GM12874 (cell line): ENCODE measurements around the gene DYNLT2B.

ENCODE experiments used
- TF ChIP-seq, protein P1 (sequence below): IDR thresholded peaks from 2 replicates; pipeline ENCODE4 v1.5.1; 2011; ENCODE audit warnings: low read depth, mild to moderate bottlenecking, control low read depth, low read length, moderate library complexity; ENCODE audit not compliant: insufficient read depth

Gene DYNLT2B

GRCh38 chr3:196317687-196318467 lies at the start of gene DYNLT2B:
TSS of gene DYNLT2B (minus strand) at chr3:196318240. CDS start at chr3:196318152, 88 bp downstream.
- TF ChIP-seq, protein P1, sequence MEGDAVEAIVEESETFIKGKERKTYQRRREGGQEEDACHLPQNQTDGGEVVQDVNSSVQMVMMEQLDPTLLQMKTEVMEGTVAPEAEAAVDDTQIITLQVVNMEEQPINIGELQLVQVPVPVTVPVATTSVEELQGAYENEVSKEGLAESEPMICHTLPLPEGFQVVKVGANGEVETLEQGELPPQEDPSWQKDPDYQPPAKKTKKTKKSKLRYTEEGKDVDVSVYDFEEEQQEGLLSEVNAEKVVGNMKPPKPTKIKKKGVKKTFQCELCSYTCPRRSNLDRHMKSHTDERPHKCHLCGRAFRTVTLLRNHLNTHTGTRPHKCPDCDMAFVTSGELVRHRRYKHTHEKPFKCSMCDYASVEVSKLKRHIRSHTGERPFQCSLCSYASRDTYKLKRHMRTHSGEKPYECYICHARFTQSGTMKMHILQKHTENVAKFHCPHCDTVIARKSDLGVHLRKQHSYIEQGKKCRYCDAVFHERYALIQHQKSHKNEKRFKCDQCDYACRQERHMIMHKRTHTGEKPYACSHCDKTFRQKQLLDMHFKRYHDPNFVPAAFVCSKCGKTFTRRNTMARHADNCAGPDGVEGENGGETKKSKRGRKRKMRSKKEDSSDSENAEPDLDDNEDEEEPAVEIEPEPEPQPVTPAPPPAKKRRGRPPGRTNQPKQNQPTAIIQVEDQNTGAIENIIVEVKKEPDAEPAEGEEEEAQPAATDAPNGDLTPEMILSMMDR, result 0 out of 2 replicates have a peak, but pooled peaks have one; percentile 3

DNA sequence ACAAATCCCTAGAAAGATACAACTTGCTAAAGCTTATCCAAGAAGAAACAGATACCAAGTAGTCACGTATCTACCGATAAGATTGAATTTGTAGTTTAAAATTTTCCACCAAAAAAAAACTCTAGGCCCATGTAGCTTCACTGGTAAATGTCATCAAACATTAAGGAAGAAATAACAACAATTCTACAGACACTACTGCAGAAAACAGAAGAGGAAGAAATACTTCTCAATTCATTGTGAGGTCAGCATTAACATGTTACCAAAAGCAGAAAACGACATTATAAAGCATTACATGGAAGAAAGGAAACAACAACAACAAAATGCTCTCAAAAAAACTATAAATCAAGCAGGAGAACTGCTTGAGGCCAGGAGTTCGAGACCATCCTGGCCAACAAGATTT lies 47.7 kb upstream of the DYNLT2B start:
- TF ChIP-seq, protein P1, result no peak

- TF ChIP-seq, protein P1, result no peak
Measured at GRCh38 chr3:196360586-196360985, 42.5 kb upstream of the DYNLT2B start.

GRCh38 chr3:196357905-196358304 lies 39.9 kb upstream of the DYNLT2B start:
- TF ChIP-seq, protein P1, result no peak

DNA sequence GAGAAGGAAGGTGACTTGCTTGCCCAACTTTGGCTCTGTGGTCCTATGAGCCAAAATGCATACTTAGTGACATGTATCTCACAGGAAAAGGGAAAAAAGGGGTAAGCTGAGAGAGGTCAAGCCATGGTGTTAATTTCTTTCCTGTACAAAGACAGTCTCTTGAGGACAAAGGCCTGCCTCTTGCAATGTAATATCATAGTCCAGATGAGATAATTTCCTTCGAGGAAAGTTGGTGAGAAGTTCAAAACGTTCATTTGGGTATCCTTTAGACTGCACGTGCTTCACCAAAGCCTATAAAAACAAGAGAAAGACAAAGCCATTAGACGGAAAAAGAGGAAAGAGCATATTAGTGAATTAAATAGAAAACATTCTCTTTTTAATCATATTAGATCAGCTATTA lies 38.5 kb upstream of the DYNLT2B start:
- TF ChIP-seq, protein P1, result no peak

DNA sequence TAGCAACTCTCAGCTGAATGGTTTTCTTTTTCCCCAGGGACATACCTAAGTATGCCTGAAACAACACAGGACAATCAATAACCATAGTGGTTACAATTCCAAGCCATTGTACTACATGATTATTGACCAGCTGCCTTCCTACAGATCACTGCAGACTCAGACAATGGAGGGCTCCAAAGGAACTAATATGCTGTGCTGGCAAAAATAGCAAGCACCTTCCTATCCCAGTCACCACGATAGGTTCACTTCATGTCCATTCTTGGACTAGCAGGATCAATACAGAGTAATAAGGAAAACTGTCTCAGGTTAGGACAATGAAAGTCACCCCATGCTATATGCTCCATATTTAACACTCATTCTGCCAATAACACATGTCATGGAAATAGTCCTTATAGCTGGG lies 37.6 kb upstream of the DYNLT2B start:
- TF ChIP-seq, protein P1, result no peak

GRCh38 chr3:196354132-196354531 lies 36.1 kb upstream of the DYNLT2B start:
- TF ChIP-seq, protein P1, result no peak
